8988T (cell line): ENCODE results near the gene RBFOX1.

ENCODE experiments used
- DNase-seq: peaks from one replicate; pipeline ENCODE4 v3.0.0; 2011

RBFOX1 gene

GRCh38 chr16:7615565-7615964 lies 282.9 kb downstream of the RBFOX1 start:
- DNase-seq, result no peak

DNA sequence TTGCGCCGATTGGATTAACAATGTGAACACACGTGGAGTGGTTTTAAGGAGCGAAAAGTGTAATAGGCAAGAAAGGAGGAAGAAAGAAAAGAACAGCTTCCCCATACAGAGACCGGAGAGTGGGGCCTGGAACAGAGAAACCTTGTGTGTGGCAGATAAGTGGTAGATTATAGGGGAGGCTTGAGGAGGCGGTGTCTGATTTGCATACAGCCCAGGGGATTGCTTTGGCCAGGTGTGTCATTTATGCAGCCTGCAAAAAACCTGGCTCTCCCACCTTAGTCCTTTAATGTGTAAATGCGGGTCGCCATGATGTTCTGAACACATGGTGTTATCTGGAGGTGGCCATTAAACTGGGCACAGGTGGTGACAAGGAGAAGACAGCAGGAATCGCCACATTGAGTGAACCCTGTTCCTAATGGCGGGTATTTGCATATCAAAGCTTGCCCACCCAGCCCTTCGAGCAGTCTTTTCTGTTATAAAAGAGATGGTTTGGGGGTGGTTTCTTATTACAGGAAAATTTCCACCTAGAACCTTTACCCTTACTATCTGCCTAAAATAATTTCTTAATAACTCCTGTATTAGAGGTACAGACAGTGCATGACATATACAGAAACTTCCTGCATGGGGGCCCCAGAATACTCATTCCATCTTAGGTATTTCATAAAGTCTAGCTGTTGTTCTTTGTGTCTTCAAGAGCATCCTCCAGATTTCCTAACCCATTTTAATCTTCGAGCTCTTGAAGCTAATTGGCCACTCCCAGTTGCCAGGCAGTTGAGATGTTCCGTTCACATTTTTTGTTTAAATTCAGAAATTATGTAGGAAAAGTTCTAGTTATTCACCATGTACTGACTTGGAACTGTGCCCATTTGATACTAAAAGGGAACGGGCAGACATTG lies 292.5 kb downstream of the RBFOX1 start:
- no peak for DNase-seq

DNA sequence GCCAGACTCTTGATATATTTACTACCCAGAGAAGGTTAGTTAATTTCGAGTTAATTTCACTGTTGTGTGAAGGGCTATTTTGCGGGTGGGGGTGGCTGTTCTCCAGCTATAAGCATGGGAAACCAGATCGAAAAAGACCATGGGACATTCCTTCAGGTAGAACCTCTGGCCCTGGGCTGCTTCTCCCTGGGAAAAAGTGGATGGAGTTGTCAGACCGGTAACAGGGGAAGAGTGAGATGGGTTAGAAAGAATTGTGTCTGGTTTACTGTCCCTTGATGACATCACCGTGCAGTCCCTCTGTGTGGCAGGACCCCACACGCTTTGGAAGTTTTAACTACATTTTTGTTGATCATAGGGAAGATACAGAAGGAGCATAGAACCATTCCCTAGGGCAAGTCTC lies 296.3 kb downstream of the RBFOX1 start:
- DNase-seq, result no peak

- no peak for DNase-seq
These were observed 296.9 kb downstream of the RBFOX1 start for GRCh38 chr16:7629571-7629970.

DNA sequence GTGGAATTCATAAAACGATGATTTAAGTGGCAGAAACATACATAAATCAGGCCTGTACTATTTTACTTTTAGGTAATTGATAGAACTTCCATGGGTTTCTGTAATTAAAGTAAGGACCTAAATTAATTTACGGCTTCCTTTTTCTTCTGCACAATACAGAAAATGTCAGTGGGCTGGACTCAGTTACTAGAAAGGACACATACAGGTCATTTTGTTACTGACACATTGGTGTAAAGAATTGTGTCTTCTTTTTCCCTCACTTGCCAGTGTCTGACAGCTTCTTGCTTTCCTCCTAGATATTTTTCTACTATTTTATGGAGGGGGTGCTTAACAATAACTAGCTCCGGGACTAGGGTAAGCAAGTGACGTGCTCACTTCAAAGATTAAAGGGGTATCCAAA lies 304.8 kb downstream of the RBFOX1 start:
- no peak for DNase-seq

DNA sequence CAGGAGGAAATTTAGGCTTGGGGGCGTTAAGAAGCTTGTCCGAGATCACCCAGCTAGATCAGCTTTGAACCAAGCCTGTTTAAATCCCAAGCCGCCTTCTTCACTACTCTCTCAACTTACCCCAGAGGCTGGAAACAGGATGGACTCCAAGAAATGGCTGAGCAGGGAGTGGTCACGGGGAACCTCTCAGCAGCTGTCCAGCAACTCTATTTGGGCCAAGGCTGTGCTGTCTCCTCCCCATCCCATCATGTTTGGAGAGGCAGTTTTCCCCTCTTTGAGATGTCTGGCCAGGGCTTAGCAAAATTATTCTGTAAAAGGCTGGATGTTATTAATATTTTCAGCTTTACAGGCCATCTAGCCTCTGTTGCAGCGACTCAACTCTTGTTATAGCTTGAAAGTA lies 305.7 kb downstream of the RBFOX1 start:
- DNase-seq, result no peak

GRCh38 chr16:7640334-7640733 lies 307.7 kb downstream of the RBFOX1 start:
- no peak for DNase-seq

- no peak for DNase-seq
These were observed 311.5 kb downstream of the RBFOX1 start for GRCh38 chr16:7644176-7644575.

GRCh38 chr16:7644811-7645210 lies 312.2 kb downstream of the RBFOX1 start:
- DNase-seq, result no peak

DNA sequence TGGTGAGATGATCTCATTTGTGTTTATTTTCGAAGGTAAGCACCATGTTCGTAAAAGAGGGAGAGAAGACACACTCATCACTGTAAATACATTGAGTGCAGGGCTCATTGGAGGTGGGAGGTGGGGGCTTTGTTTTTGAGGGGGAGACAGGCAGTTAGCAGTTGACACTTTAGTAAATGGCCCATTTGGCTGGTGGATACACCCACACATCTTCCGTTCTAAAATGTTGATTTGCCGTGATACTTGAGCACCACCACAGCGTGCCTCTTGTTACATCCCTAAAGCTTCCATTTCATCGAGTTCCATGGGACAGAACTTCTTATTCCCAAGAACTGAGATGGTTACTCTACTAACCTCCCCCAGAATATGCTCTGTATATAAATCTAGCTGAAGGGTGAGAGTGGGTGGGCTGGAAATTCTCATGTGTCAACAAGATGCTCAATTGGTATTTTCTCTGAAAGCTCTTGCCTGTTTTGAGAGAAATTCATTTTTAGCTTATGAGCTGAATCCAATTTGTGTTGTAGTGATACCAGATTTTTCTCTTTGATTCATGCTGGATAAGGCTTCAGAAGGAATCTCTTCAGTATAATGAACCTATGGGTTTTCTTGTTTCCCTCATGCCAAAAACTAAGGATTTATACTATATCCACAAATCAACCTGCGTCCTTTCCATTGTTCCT lies 314.3 kb downstream of the RBFOX1 start:
- DNase-seq, result no peak

DNA sequence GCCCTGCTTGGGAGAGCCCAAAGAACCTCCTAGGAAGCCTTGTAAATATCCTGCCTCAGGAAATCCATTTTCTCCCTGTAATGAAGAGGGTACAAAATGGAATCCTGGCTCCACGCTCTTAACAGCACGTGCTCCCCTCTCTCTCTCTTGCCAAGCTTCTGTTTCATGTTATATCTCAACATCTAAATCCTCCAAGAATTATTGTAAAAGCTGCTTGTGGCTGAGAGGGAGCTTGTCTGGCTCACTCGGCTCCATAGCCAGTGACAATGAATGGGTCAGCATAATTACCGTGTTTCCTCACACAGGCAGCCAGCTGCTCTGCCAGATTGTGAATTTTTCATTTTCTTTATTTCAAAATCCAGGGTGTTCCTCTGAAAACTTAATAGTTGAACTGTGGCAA lies 317.8 kb downstream of the RBFOX1 start:
- no peak for DNase-seq

GRCh38 chr16:7651803-7652570 lies 319.3 kb downstream of the RBFOX1 start:
- DNase-seq, result no peak

- DNase-seq, result no peak
These were observed 321.3 kb downstream of the RBFOX1 start for GRCh38 chr16:7653746-7654461.

GRCh38 chr16:7675628-7676027 lies 343.0 kb downstream of the RBFOX1 start:
- no peak for DNase-seq

GRCh38 chr16:7680296-7680695 lies 347.7 kb downstream of the RBFOX1 start:
- no peak for DNase-seq

DNA sequence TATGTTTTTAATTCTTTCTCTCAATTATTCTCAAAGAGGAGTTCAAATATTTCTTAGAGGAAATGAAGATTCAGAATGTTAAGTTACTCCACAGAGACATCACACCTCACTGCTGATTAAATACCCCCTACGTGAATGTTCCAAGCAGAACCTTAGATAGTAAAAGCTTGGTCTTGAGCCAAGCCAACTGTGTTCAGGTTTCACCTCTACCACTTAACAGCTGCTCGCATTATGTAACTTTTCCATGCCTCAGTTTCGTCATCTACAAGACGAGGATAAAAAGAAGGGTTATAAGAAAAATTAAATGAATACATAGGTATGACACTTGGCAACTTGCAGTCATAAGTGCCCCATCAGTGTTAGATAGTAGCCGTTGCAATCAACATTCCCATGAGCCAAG lies 356.2 kb downstream of the RBFOX1 start:
- no peak for DNase-seq

DNA sequence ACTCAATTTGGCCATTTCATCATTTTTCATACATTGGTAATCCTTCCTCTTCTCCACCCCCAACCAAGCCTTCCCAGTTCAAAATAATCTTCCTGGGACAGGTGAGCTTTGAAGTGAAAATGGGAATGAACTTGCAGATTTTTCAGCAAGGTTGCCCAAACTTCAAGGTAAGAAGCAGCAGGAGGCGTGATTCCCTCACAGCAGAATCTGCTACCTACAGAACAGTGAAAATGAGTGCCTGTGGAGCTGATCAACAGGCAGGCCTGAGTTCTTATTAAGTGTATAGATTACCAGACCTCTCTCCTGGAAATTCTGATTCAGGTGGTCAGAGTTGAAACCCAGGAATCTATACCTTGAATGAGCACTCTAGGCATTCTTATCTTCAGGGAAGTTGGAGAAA lies 356.6 kb downstream of the RBFOX1 start:
- DNase-seq, result no peak

- no peak for DNase-seq
These were observed 358.9 kb downstream of the RBFOX1 start for GRCh38 chr16:7691533-7691932.

- no peak for DNase-seq
These were observed 371.0 kb downstream of the RBFOX1 start for GRCh38 chr16:7703672-7704071.

- DNase-seq, result no peak
These were observed 373.2 kb downstream of the RBFOX1 start for GRCh38 chr16:7705885-7706284.

GRCh38 chr16:7709186-7709585 lies 376.5 kb downstream of the RBFOX1 start:
- DNase-seq, result no peak

DNA sequence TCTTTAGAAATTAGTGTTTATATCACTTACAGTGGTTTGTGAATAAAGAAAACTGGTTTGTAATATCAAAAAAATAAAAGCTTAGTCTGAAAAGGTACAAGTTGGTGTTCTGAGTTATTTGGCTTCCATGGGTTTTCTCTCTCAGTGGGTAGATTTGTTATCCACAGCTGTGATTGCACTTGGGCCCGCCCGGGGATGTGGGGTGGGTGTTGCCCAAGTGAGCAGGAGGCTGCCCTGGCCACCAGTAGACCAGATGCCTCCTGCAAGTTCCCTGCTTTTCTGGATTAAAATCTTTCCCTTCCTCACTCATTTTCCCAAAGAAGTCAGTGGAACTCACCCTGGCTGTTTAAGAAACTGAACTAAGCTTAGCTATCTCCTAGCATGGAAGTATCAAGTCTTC lies 380.6 kb downstream of the RBFOX1 start:
- DNase-seq, result no peak

DNA sequence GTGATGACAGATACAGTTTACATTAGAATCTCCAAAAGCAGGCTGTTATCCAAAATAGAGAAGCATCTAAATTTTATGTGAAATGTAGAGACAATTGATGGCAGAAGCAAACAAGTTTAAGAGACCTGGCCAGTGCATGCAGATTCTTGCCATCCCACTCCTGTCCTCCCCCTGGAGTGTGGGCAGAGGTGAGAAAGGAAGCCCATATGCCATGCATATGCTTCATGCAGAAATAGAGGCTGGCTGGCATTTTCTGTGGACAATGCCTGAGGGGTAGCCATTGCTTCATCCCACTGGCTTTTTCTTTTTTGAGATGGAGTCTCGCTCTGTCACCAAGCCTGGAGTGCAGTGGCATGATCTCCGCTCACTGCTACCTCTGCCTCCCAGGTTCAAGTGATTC lies 382.1 kb downstream of the RBFOX1 start:
- no peak for DNase-seq
